ENCODE measurements around the gene CACUL1.
"Not testable (repeated sequence)": the region's sequence is repeated elsewhere in the genome, so short reads cannot be mapped to it uniquely, and the experiment has no call there.

The CACUL1 gene

GRCh38 chr10:118672153-118672552, 82.6 kb downstream of the CACUL1 start:
- Histone ChIP-seq H3K27ac (ENCODE audit: poor library complexity, severe bottlenecking) (no peak overlapping the region), H3K36me3 (ENCODE audit: low read depth) (no peaks in the 10 kb centered on the region), H3K4me1 (ENCODE audit: insufficient read depth, poor library complexity, severe bottlenecking) (no peaks in the 10 kb centered on the region), H3K4me3 (ENCODE audit: severe bottlenecking) (no peak overlapping the region), H3K9me3 (ENCODE audit: severe bottlenecking) (no peaks in the 10 kb centered on the region), H3K27me3 (ENCODE audit: insufficient read depth, poor library complexity, severe bottlenecking) (no peaks in the 10 kb centered on the region)
- DNase-seq (ENCODE audit: low spot score): no peak
- TF ChIP-seq, protein P1, sequence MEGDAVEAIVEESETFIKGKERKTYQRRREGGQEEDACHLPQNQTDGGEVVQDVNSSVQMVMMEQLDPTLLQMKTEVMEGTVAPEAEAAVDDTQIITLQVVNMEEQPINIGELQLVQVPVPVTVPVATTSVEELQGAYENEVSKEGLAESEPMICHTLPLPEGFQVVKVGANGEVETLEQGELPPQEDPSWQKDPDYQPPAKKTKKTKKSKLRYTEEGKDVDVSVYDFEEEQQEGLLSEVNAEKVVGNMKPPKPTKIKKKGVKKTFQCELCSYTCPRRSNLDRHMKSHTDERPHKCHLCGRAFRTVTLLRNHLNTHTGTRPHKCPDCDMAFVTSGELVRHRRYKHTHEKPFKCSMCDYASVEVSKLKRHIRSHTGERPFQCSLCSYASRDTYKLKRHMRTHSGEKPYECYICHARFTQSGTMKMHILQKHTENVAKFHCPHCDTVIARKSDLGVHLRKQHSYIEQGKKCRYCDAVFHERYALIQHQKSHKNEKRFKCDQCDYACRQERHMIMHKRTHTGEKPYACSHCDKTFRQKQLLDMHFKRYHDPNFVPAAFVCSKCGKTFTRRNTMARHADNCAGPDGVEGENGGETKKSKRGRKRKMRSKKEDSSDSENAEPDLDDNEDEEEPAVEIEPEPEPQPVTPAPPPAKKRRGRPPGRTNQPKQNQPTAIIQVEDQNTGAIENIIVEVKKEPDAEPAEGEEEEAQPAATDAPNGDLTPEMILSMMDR (IDR thresholded peaks at IDR 0.05; ENCODE audit: poor library complexity, severe bottlenecking): no peak
- no peak for ATAC-seq (ENCODE audit: low read depth)

- H3K4me1 ChIP-seq (ENCODE audit: insufficient read depth, poor library complexity, severe bottlenecking); DNase-seq (ENCODE audit: low spot score); H3K27ac ChIP-seq (ENCODE audit: poor library complexity, severe bottlenecking); H3K36me3 ChIP-seq (ENCODE audit: low read depth); H3K4me3 ChIP-seq (ENCODE audit: severe bottlenecking); H3K27me3 ChIP-seq (ENCODE audit: insufficient read depth, poor library complexity, severe bottlenecking); ATAC-seq (ENCODE audit: low read depth); H3K9me3 ChIP-seq (ENCODE audit: severe bottlenecking): not testable (repeated sequence)
These were observed 83.5 kb downstream of the CACUL1 start for GRCh38 chr10:118671221-118671620.

GRCh38 chr10:118670472-118671124, 84.2 kb downstream of the CACUL1 start:
- no peaks in the 10 kb centered on the region for H3K27me3 ChIP-seq (ENCODE audit: insufficient read depth, poor library complexity, severe bottlenecking)
- H3K9me3 ChIP-seq (ENCODE audit: severe bottlenecking): no peaks in the 10 kb centered on the region
- H3K27ac ChIP-seq (ENCODE audit: poor library complexity, severe bottlenecking): no peak overlapping the region
- H3K36me3 ChIP-seq (ENCODE audit: low read depth): no peaks in the 10 kb centered on the region
- H3K4me3 ChIP-seq (ENCODE audit: severe bottlenecking): no peak overlapping the region
- no peaks in the 10 kb centered on the region for H3K4me1 ChIP-seq (ENCODE audit: insufficient read depth, poor library complexity, severe bottlenecking)
- TF ChIP-seq, protein P1 (IDR thresholded peaks at IDR 0.05; ENCODE audit: poor library complexity, severe bottlenecking): no peak
- DNase-seq (ENCODE audit: low spot score): no peak
- no peak for ATAC-seq (ENCODE audit: low read depth)

DNA sequence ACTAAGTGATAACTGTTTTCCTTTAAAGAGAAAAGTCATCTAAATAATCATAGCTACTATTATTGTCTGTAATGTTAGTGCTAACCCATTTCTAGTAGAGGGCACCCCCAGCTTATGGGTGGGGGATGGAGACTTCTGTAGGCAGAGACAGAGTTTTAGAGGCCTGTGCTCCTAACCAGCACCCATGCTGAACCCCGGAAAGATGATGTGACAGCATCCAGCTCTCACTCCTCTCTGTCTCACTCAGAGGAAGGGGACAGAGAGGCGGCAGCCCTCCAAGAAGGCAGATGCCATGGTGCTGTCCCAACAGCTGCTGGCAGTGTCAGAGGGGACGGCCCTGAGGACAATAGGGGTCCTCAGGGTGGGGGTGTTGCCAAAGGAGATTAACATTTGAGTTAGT, 84.9 kb downstream of the CACUL1 start:
- DNase-seq (ENCODE audit: low spot score) (no peak), ATAC-seq (ENCODE audit: low read depth) (no peak)
- Histone ChIP-seq H3K27me3 (ENCODE audit: insufficient read depth, poor library complexity, severe bottlenecking) (no peaks in the 10 kb centered on the region), H3K4me1 (ENCODE audit: insufficient read depth, poor library complexity, severe bottlenecking) (no peaks in the 10 kb centered on the region), H3K27ac (ENCODE audit: poor library complexity, severe bottlenecking) (no peak overlapping the region), H3K9me3 (ENCODE audit: severe bottlenecking) (no peaks in the 10 kb centered on the region), H3K36me3 (ENCODE audit: low read depth) (no peaks in the 10 kb centered on the region), H3K4me3 (ENCODE audit: severe bottlenecking) (no peak overlapping the region)
- TF ChIP-seq, protein P1 (IDR thresholded peaks at IDR 0.05; ENCODE audit: poor library complexity, severe bottlenecking): no peak

DNA sequence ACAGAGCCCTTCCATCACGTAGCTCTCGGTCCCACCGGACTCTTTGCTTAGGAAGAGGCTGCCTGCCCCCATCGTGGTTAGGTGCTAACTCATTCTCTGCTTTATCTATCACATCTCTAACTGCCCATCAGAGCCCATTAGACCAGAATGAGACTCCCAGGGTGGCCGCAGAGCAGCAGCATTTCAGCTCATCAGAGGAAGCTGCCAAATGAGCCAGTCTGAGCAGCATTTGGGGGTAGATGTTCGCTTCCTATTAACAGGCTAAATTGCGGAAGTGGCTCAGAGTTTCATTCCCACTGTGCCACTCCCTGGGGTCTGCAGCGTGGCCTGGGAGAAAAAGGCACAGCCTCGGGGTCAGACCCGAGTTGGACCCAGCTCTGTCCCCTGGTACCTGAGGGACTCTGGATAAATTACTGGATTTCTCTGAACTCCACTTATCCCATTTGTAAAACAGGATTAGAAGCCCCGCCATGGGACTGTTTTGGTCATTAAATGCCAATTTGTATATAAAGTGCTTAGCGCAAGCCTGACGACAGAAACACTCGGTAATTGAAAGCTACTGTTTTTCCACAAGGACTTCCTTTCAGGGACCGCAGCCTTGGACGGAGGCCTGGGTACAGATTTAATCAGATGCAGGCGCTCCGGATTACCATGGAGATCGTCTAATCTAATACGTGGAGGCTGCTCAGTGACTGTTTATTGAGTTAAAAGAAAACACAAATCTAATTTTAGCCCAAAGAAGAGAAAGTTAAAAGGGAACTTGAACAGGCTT, 85.6 kb downstream of the CACUL1 start:
- Histone ChIP-seq H3K9me3 (ENCODE audit: severe bottlenecking) (no peaks in the 10 kb centered on the region), H3K27ac (ENCODE audit: poor library complexity, severe bottlenecking) (no peak overlapping the region), H3K4me1 (ENCODE audit: insufficient read depth, poor library complexity, severe bottlenecking) (no peaks in the 10 kb centered on the region), H3K27me3 (ENCODE audit: insufficient read depth, poor library complexity, severe bottlenecking) (no peaks in the 10 kb centered on the region), H3K4me3 (ENCODE audit: severe bottlenecking) (no peak overlapping the region), H3K36me3 (ENCODE audit: low read depth) (no peaks in the 10 kb centered on the region)
- TF ChIP-seq, protein P1 (IDR thresholded peaks at IDR 0.05; ENCODE audit: poor library complexity, severe bottlenecking): no peak
- DNase-seq (ENCODE audit: low spot score) (no peak), ATAC-seq (ENCODE audit: low read depth) (no peak)
